BE2C (cell line): ENCODE measurements around the gene CCNG1.
"Not testable (repeated sequence)": the region's sequence is repeated elsewhere in the genome, so short reads cannot be mapped to it uniquely, and the experiment has no call there.

Source experiments
- DNase-seq: peaks from one replicate; pipeline ENCODE4 v3.0.0-alpha.2; 2020
- H3K27me3 ChIP-seq: fragments of 250-450 bp; sonication (Bioruptor Pico); 2 replicates; pipeline ENCODE4 v1.5.1; 2020; ENCODE audit warnings: mild to moderate bottlenecking
- H3K36me3 ChIP-seq: fragments of 250-450 bp; sonication (Bioruptor Pico); 2 replicates; pipeline ENCODE4 v1.5.1; 2020; ENCODE audit warnings: mild to moderate bottlenecking
- H3K4me1 ChIP-seq: fragments of 250-450 bp; sonication (Bioruptor Pico); 2 replicates; pipeline ENCODE4 v1.5.1; 2020
- H3K4me3 ChIP-seq: 2 replicates; pipeline ENCODE4 v1.5.1; 2011; ENCODE audit warnings: low read depth, low read length
- H3K9me3 ChIP-seq: fragments of 250-450 bp; sonication (Bioruptor Pico); 2 replicates; pipeline ENCODE4 v1.5.1; 2020
- CTCF ChIP-seq: IDR thresholded peaks from 2 replicates; pipeline ENCODE4 v1.5.1; 2012; ENCODE audit warnings: mild to moderate bottlenecking, low read depth, low read length

Gene CCNG1

GRCh38 chr5:163424836-163425235 lies 12.6 kb upstream of the CCNG1 start:
- Histone ChIP-seq H3K27me3 (no peaks in the 10 kb centered on the region), H3K9me3 (no peaks in the 10 kb centered on the region), H3K4me3 (no peak overlapping the region), H3K36me3 (no peaks in the 10 kb centered on the region), H3K4me1 (no peaks in the 10 kb centered on the region)
- DNase-seq = no peak
- no peak for TF ChIP-seq CTCF

GRCh38 chr5:163426128-163426527 lies 11.3 kb upstream of the CCNG1 start:
- not testable (repeated sequence) for H3K4me1 ChIP-seq, H3K9me3 ChIP-seq, H3K36me3 ChIP-seq, H3K4me3 ChIP-seq, DNase-seq, H3K27me3 ChIP-seq

GRCh38 chr5:163432544-163432943 lies 4.9 kb upstream of the CCNG1 start:
- peaks cover 7% of the 10 kb centered on the region for H3K4me1 ChIP-seq
- no peak for DNase-seq
- H3K4me3 ChIP-seq = no peak overlapping the region
- H3K27me3 ChIP-seq = no peaks in the 10 kb centered on the region
- no peaks in the 10 kb centered on the region for H3K36me3 ChIP-seq
- no peak for TF ChIP-seq CTCF
- no peaks in the 10 kb centered on the region for H3K9me3 ChIP-seq

- no peaks in the 10 kb centered on the region for H3K36me3 ChIP-seq
- H3K4me1 ChIP-seq = peaks cover 7% of the 10 kb centered on the region
- DNase-seq = no peak
- H3K9me3 ChIP-seq = no peaks in the 10 kb centered on the region
- H3K27me3 ChIP-seq = no peaks in the 10 kb centered on the region
- TF ChIP-seq CTCF = no peak
- H3K4me3 ChIP-seq = no peak overlapping the region
Observed at GRCh38 chr5:163433271-163433670, 4.1 kb upstream of the CCNG1 start.

- H3K27me3 ChIP-seq = no peaks in the 10 kb centered on the region
- H3K36me3 ChIP-seq = no peaks in the 10 kb centered on the region; the same call in 1 of the 2 replicates
- DNase-seq = peak; percentile 27
- no peak overlapping the region for H3K4me3 ChIP-seq
- peaks cover 7% of the 10 kb centered on the region for H3K4me1 ChIP-seq
- TF ChIP-seq CTCF = no peak
- no peaks in the 10 kb centered on the region for H3K9me3 ChIP-seq
Observed at GRCh38 chr5:163434401-163434866, 3.0 kb upstream of the CCNG1 start.

GRCh38 chr5:163436515-163436914 lies 880 bp upstream of the CCNG1 start:
- no peak for TF ChIP-seq CTCF
- Histone ChIP-seq H3K27me3 (no peaks in the 10 kb centered on the region), H3K4me3 (peak overlapping the region; percentile 93), H3K4me1 (peaks cover 7% of the 10 kb centered on the region), H3K36me3 (peaks cover 15% of the 10 kb centered on the region), H3K9me3 (no peaks in the 10 kb centered on the region)
- no peak for DNase-seq

GRCh38 chr5:163437011-163437308 lies 435 bp upstream of the CCNG1 start:
- peak overlapping the region; percentile 93 for H3K4me3 ChIP-seq
- peaks cover 19% of the 10 kb centered on the region for H3K36me3 ChIP-seq
- DNase-seq = no peak
- TF ChIP-seq CTCF = no peak
- no peaks in the 10 kb centered on the region for H3K27me3 ChIP-seq
- H3K4me1 ChIP-seq = peaks cover 7% of the 10 kb centered on the region
- no peaks in the 10 kb centered on the region for H3K9me3 ChIP-seq
